Neural cell (in vitro differentiated cells): ENCODE results near the gene NPC1.

ENCODE experiments used
- EP300 ChIP-seq: fragments of 450-650 bp; conservative IDR thresholded peaks from 2 replicates; pipeline ENCODE4 v1.6.1; 2014; ENCODE audit warnings: antibody characterized with exemption, mild to moderate bottlenecking, moderate library complexity; ENCODE audit not compliant: poor library complexity, severe bottlenecking
- EZH2 ChIP-seq: fragments of 200-600, 300-800 bp; shearing (Covaris generic), sonication (generic); IDR thresholded peaks from 2 replicates; pipeline ENCODE4 v1.6.1; 2014; ENCODE audit warnings: antibody characterized with exemption, low read length, borderline replicate concordance, mild to moderate bottlenecking; ENCODE audit not compliant: insufficient read depth, poor library complexity, severe bottlenecking
- TF ChIP-seq, protein P1 (sequence below): fragments of 450-650 bp; IDR thresholded peaks from 2 replicates; pipeline ENCODE4 v1.5.1; 2014; ENCODE audit warnings: antibody characterized with exemption, mild to moderate bottlenecking, moderate library complexity; ENCODE audit not compliant: poor library complexity, severe bottlenecking

DNA sequence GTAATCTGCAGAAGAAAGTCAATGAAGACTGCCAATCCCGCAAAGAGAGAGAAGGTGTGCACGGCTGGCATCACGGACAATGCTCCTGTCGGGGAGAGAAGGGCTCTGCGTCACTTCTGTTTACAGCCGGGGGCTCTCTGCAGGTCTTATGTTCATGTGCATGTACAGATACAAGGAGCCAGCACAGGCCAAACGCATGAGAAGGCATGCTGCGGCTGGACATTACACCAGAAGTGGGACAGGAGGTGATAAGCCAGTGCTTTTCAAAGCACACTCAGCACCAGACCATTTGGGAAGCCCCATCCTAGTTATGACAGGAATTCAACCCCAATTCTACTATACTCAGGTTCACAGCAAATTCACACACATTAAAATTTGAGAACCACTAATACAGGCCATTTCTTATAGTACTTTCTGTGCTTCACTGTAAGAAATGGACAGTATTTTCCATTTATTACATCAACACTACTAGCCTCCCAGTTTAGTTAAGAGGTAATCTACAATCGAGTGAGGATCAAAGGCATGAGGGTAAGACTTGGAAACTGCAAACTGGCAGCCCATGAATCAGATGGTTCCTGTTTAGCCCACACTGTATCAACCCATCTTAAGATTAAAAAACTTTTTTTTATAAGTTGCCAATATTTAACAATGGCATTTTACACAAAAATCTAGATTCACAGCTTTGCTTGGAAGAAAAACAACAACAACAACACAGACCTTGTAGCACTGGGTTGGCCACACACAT lies 44.8 kb downstream of the NPC1 start:
- no peak for TF ChIP-seq EP300
- TF ChIP-seq, protein P1, sequence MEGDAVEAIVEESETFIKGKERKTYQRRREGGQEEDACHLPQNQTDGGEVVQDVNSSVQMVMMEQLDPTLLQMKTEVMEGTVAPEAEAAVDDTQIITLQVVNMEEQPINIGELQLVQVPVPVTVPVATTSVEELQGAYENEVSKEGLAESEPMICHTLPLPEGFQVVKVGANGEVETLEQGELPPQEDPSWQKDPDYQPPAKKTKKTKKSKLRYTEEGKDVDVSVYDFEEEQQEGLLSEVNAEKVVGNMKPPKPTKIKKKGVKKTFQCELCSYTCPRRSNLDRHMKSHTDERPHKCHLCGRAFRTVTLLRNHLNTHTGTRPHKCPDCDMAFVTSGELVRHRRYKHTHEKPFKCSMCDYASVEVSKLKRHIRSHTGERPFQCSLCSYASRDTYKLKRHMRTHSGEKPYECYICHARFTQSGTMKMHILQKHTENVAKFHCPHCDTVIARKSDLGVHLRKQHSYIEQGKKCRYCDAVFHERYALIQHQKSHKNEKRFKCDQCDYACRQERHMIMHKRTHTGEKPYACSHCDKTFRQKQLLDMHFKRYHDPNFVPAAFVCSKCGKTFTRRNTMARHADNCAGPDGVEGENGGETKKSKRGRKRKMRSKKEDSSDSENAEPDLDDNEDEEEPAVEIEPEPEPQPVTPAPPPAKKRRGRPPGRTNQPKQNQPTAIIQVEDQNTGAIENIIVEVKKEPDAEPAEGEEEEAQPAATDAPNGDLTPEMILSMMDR = no peak
- TF ChIP-seq EZH2 = no peak
